HEK293 (cell line): Measurements from ENCODE around the gene BCL7A.

Source experiments
- CTCF ChIA-PET: fragments of 350-600 bp; formaldehyde crosslinking; extraction: SDS; loops from one replicate; lab custom pipeline; 2021; ENCODE audit warnings: antibody characterized with exemption; lab: Yijun Ruan, JAX
- POLR2A ChIA-PET: fragments of 300-600 bp; formaldehyde crosslinking; extraction: SDS; loops from one replicate; lab custom pipeline; 2020; ENCODE audit warnings: antibody characterized with exemption, inconsistent platforms; lab: Yijun Ruan, JAX
- H3K27ac ChIP-seq: fragments of 200-500 bp; sonication (Bioruptor generic); 2 replicates; pipeline ENCODE4 v1.5.1; 2014; ENCODE audit warnings: low read depth, low read length, control low read depth, inconsistent platforms; ENCODE audit errors: extremely low read depth
- H3K36me3 ChIP-seq, 2 experiments: fragments of 200-500 bp in 1 of 2; sonication (Bioruptor generic) in 1 of 2; 1 replicate in 1 of 2; 2 replicates in 1 of 2; pipeline ENCODE4 v1.5.1; 2014 to 2017; ENCODE audit warnings: inconsistent platforms in 2 of 2, low read length in 2 of 2; ENCODE audit not compliant: control insufficient read depth in 2 of 2, insufficient read depth in 1 of 2
- H3K4me1 ChIP-seq: fragments of 200-500 bp; sonication (Bioruptor generic); 2 replicates; pipeline ENCODE4 v1.5.1; 2014; ENCODE audit warnings: mild to moderate bottlenecking, low read length, inconsistent platforms; ENCODE audit not compliant: control insufficient read depth, insufficient read depth
- H3K4me3 ChIP-seq: 2 replicates; pipeline ENCODE4 v1.5.1; 2011; ENCODE audit warnings: low read depth, mild to moderate bottlenecking, control low read depth, low read length, moderate library complexity
- H3K9me3 ChIP-seq: fragments of 200-500 bp; sonication (Bioruptor generic); 2 replicates; pipeline ENCODE4 v1.5.1; 2014; ENCODE audit warnings: low read depth, low read length, inconsistent platforms; ENCODE audit not compliant: control insufficient read depth, insufficient read depth
- GLIS2 ChIP-seq: fragments of 450-650 bp; formaldehyde crosslinking; IDR thresholded peaks from 2 replicates; pipeline ENCODE4 v1.5.1; 2016; ENCODE audit warnings: missing biosample characterization, missing genetic modification characterization
- KLF10 ChIP-seq: fragments of 450-650 bp; IDR thresholded peaks from 2 replicates; pipeline ENCODE4 v1.5.1; 2018; ENCODE audit warnings: missing biosample characterization, mild to moderate bottlenecking, missing genetic modification characterization
- REPIN1 ChIP-seq: fragments of 450-650 bp; formaldehyde crosslinking; IDR thresholded peaks from 2 replicates; pipeline ENCODE4 v1.5.1; 2017; ENCODE audit warnings: missing biosample characterization, missing genetic modification characterization, low read depth
- ZEB2 ChIP-seq: fragments of 450-650 bp; formaldehyde crosslinking; IDR thresholded peaks from 2 replicates; pipeline ENCODE4 v1.5.1; 2016; ENCODE audit warnings: missing biosample characterization, missing genetic modification characterization
- ZFHX2 ChIP-seq: fragments of 450-650 bp; formaldehyde crosslinking; conservative IDR thresholded peaks from 2 replicates; pipeline ENCODE4 v1.5.1; 2016; ENCODE audit warnings: missing biosample characterization, missing genetic modification characterization
- ZNF16 ChIP-seq: fragments of 450-650 bp; formaldehyde crosslinking; IDR thresholded peaks from 2 replicates; pipeline ENCODE4 v1.5.1; 2016; ENCODE audit warnings: low read depth, missing biosample characterization, missing genetic modification characterization
- ZNF175 ChIP-seq: fragments of 450-650 bp; formaldehyde crosslinking; IDR thresholded peaks from 2 replicates; pipeline ENCODE4 v1.5.1; 2016; ENCODE audit warnings: missing biosample characterization, missing genetic modification characterization
- ZNF214 ChIP-seq: fragments of 450-650 bp; formaldehyde crosslinking; IDR thresholded peaks from 2 replicates; pipeline ENCODE4 v1.5.1; 2017; ENCODE audit warnings: missing biosample characterization, mild to moderate bottlenecking, missing genetic modification characterization, borderline replicate concordance
- ZNF248 ChIP-seq: fragments of 450-650 bp; formaldehyde crosslinking; IDR thresholded peaks from 2 replicates; pipeline ENCODE4 v1.5.1; 2017; ENCODE audit warnings: missing biosample characterization, missing genetic modification characterization
- ZNF302 ChIP-seq: fragments of 450-650 bp; formaldehyde crosslinking; IDR thresholded peaks from 2 replicates; pipeline ENCODE4 v1.5.1; 2016; ENCODE audit warnings: missing biosample characterization, missing genetic modification characterization, low read depth
- ZNF426 ChIP-seq: fragments of 450-650 bp; formaldehyde crosslinking; IDR thresholded peaks from 2 replicates; pipeline ENCODE4 v1.5.1; 2017; ENCODE audit warnings: missing biosample characterization, missing genetic modification characterization, mild to moderate bottlenecking, inconsistent platforms, moderate library complexity
- ZNF518A ChIP-seq: fragments of 450-650 bp; formaldehyde crosslinking; conservative IDR thresholded peaks from 2 replicates; pipeline ENCODE4 v1.5.1; 2016; ENCODE audit warnings: low read depth, missing biosample characterization, missing genetic modification characterization
- ZNF629 ChIP-seq: fragments of 450-650 bp; formaldehyde crosslinking; IDR thresholded peaks from 2 replicates; pipeline ENCODE4 v1.5.1; 2017; ENCODE audit warnings: missing biosample characterization, missing genetic modification characterization
- ZNF701 ChIP-seq: fragments of 450-650 bp; formaldehyde crosslinking; IDR thresholded peaks from 2 replicates; pipeline ENCODE4 v1.5.1; 2016; ENCODE audit warnings: missing biosample characterization, missing genetic modification characterization
- TF ChIP-seq, protein P1 (sequence below): fragments of 450-650 bp; formaldehyde crosslinking; optimal IDR thresholded peaks from 2 replicates; pipeline ENCODE3; 2016; ENCODE audit warnings: missing biosample characterization, mild to moderate bottlenecking, missing genetic modification characterization
- TF ChIP-seq, protein P2 (sequence below): fragments of 450-650 bp; formaldehyde crosslinking; IDR thresholded peaks from 2 replicates; pipeline ENCODE4 v1.5.1; 2016; ENCODE audit warnings: missing biosample characterization, missing genetic modification characterization
- TF ChIP-seq, protein P3 (sequence below): fragments of 450-650 bp; formaldehyde crosslinking; IDR thresholded peaks from 2 replicates; pipeline ENCODE4; 2016; ENCODE audit warnings: missing biosample characterization, missing genetic modification characterization
- TF ChIP-seq, protein P4 (sequence below): fragments of 450-650 bp; formaldehyde crosslinking; IDR thresholded peaks from 2 replicates; pipeline ENCODE4 v1.5.1; 2016; ENCODE audit warnings: missing biosample characterization, missing genetic modification characterization

BCL7A gene

DNA sequence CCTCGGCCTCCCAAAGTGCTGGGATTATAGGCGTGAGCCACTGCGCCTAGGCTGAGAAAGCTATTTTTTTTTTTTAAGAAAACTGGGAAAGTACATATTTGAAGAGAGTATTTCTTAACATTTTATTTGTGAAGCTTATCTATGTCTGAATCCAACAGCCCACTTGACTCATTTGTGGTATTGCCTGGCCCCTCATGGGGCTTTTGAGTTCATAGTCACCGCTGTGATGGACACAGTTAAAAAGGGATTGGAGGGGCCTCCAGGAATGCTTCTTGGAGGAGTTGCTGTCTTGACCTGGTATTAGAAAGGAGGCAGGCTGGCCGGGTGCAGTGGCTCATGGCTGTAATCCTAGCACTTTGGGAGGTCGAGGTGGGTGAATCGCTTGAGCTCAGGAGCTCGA, 26.5 kb downstream of the BCL7A start:
- Histone ChIP-seq H3K9me3 (no peaks in the 10 kb centered on the region), H3K4me1 (no peaks in the 10 kb centered on the region), H3K4me3 (no peak overlapping the region), H3K27ac (no peak overlapping the region), H3K36me3 (peaks cover 40 to 45% of the 10 kb centered on the region in 2 experiments; a peak in 2 of 3 replicates)
- no peak for TF ChIP-seq ZNF175 (tag by site-specific recombination)
- no peak for TF ChIP-seq ZNF16 (tag by site-specific recombination)
- TF ChIP-seq ZNF248, result no peak
- TF ChIP-seq ZNF518A, result no peak
- TF ChIP-seq ZEB2 (tag by site-specific recombination), result no peak
- TF ChIP-seq ZNF629, result no peak
- TF ChIP-seq ZNF214 (tag by site-specific recombination), result no peak
- TF ChIP-seq ZFHX2, result no peak
- no peak for TF ChIP-seq ZNF426
- TF ChIP-seq, protein P1, sequence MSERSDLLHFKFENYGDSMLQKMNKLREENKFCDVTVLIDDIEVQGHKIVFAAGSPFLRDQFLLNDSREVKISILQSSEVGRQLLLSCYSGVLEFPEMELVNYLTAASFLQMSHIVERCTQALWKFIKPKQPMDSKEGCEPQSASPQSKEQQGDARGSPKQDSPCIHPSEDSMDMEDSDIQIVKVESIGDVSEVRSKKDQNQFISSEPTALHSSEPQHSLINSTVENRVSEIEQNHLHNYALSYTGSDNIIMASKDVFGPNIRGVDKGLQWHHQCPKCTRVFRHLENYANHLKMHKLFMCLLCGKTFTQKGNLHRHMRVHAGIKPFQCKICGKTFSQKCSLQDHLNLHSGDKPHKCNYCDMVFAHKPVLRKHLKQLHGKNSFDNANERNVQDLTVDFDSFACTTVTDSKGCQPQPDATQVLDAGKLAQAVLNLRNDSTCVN, result no peak
- TF ChIP-seq REPIN1, result no peak
- TF ChIP-seq, protein P2, sequence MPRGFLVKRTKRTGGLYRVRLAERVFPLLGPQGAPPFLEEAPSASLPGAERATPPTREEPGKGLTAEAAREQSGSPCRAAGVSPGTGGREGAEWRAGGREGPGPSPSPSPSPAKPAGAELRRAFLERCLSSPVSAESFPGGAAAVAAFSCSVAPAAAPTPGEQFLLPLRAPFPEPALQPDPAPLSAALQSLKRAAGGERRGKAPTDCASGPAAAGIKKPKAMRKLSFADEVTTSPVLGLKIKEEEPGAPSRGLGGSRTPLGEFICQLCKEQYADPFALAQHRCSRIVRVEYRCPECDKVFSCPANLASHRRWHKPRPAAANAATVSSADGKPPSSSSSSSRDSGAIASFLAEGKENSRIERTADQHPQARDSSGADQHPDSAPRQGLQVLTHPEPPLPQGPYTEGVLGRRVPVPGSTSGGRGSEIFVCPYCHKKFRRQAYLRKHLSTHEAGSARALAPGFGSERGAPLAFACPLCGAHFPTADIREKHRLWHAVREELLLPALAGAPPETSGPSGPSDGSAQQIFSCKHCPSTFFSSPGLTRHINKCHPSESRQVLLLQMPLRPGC, result no peak
- TF ChIP-seq KLF10, result no peak
- TF ChIP-seq ZNF302 (tag by site-specific recombination), result no peak
- POLR2A ChIA-PET, result no interaction called here
- CTCF ChIA-PET, result interaction anchor here (0.6 to 1.0 kb wide), 5 partner anchors 15 to 132 kb away, joined by 3 to 5 read pairs (median 3); no protein-coding TSS in a partner anchor

- TF ChIP-seq, protein P3, sequence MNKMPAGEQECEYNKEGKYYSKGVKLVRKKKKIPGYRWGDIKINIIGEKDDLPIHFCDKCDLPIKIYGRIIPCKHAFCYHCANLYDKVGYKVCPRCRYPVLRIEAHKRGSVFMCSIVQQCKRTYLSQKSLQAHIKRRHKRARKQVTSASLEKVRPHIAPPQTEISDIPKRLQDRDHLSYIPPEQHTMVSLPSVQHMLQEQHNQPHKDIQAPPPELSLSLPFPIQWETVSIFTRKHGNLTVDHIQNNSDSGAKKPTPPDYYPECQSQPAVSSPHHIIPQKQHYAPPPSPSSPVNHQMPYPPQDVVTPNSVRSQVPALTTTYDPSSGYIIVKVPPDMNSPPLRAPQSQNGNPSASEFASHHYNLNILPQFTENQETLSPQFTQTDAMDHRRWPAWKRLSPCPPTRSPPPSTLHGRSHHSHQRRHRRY, result no peak
- no peak for TF ChIP-seq GLIS2 (tag by site-specific recombination)
- TF ChIP-seq, protein P4, sequence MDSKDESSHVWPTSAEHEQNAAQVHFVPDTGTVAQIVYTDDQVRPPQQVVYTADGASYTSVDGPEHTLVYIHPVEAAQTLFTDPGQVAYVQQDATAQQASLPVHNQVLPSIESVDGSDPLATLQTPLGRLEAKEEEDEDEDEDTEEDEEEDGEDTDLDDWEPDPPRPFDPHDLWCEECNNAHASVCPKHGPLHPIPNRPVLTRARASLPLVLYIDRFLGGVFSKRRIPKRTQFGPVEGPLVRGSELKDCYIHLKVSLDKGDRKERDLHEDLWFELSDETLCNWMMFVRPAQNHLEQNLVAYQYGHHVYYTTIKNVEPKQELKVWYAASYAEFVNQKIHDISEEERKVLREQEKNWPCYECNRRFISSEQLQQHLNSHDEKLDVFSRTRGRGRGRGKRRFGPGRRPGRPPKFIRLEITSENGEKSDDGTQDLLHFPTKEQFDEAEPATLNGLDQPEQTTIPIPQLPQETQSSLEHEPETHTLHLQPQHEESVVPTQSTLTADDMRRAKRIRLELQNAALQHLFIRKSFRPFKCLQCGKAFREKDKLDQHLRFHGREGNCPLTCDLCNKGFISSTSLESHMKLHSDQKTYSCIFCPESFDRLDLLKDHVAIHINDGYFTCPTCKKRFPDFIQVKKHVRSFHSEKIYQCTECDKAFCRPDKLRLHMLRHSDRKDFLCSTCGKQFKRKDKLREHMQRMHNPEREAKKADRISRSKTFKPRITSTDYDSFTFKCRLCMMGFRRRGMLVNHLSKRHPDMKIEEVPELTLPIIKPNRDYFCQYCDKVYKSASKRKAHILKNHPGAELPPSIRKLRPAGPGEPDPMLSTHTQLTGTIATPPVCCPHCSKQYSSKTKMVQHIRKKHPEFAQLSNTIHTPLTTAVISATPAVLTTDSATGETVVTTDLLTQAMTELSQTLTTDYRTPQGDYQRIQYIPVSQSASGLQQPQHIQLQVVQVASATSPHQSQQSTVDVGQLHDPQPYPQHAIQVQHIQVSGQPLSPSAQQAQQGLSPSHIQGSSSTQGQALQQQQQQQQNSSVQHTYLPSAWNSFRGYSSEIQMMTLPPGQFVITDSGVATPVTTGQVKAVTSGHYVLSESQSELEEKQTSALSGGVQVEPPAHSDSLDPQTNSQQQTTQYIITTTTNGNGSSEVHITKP, result 0 out of 2 replicates have a peak, but pooled peaks have one; percentile 29
- no peak for TF ChIP-seq ZNF701 (tag by site-specific recombination)
- ChIA-PET POLR2A (interaction anchor here (0.9 kb wide), 1 partner anchor 29 kb away, joined by 3 read pairs; the partner anchor contains the start of gene BCL7A), CTCF (interaction anchor here (1.3 to 1.4 kb wide), 2 partner anchors 73 to 134 kb away, joined by 3 to 5 read pairs; no protein-coding TSS in a partner anchor)
- Histone ChIP-seq H3K36me3 (peaks cover 28 to 37% of the 10 kb centered on the region in 2 experiments; a peak in 2 of 3 replicates), H3K4me1 (no peaks in the 10 kb centered on the region; the same call in 1 of the 2 replicates), H3K9me3 (no peaks in the 10 kb centered on the region), H3K27ac (no peak overlapping the region), H3K4me3 (no peak overlapping the region)
These were observed 28.1 kb downstream of the BCL7A start for GRCh38 chr12:122049827-122050226.
